Upper lobe of left lung (tissue), 6 donors: ENCODE measurements around the gene KCTD1. TPM values are rescaled to one million over a fixed set of nuclear protein-coding genes. Genes with fewer than 3 reads are reported as not detected.
A peak's percentile ranks its signal among the peaks of the same experiment; 100 is the strongest.

ENCODE experiments used
- ATAC-seq, 2 donors: fragments of 200-7000 bp; cut with Tn5 transposase; one replicate each; pipeline ENCODE4 v1.9.1; 2022; ENCODE audit warnings: mild to moderate bottlenecking in 2 of 2, moderate library complexity in 2 of 2; ENCODE audit not compliant: low FRiP score in 2 of 2
- DNase-seq, 2 donors: peaks; one replicate each; pipeline ENCODE4 v3.0.0-alpha.2; 2019 to 2020
- H3K27ac ChIP-seq, 4 donors: fragments of 200-600 bp; sonication (generic); one replicate each; pipeline ENCODE4 v1.5.1; 2016 to 2019
- H3K27me3 ChIP-seq, 4 donors: fragments of 200-600 bp; sonication (generic); one replicate each; pipeline ENCODE4 v1.5.1; 2017 to 2019
- H3K36me3 ChIP-seq, 4 donors: fragments of 200-600 bp; sonication (generic); one replicate each; pipeline ENCODE4 v1.5.1; 2016 to 2019
- H3K4me1 ChIP-seq, 4 donors: fragments of 200-600 bp; sonication (generic); one replicate each; pipeline ENCODE4 v1.5.1; 2018 to 2019
- H3K4me3 ChIP-seq, 4 donors: fragments of 200-600 bp; sonication (generic); one replicate each; pipeline ENCODE4 v1.5.1; 2017 to 2019; ENCODE audit warnings: mild to moderate bottlenecking in 2 of 4, moderate library complexity in 1 of 4
- H3K9me3 ChIP-seq, 4 donors: fragments of 200-600 bp; sonication (generic); one replicate each; pipeline ENCODE4 v1.5.1; 2018 to 2019
- CTCF ChIP-seq, 6 experiments: fragments of 450-650 bp in 4 of 6; fragments of 200-600 bp in 2 of 6; sonication (generic) in 2 of 6; IDR thresholded peaks; one replicate each; pipeline ENCODE4 v1.5.1; 2016 to 2019; ENCODE audit warnings: antibody characterized with exemption in 6 of 6
- EP300 ChIP-seq, 4 donors: sonication (generic); formaldehyde crosslinking; IDR thresholded peaks; one replicate each; pipeline ENCODE4 v1.5.1; 2017; ENCODE audit warnings: antibody characterized with exemption in 4 of 4, control low read depth in 2 of 4
- POLR2A ChIP-seq, 4 donors: fragments of 450-650 bp; IDR thresholded peaks; one replicate each; pipeline ENCODE4 v1.5.1; 2016 to 2017; ENCODE audit warnings: antibody characterized with exemption in 4 of 4, mild to moderate bottlenecking in 2 of 4
- POLR2AphosphoS5 ChIP-seq, 2 donors: sonication (generic); formaldehyde crosslinking; IDR thresholded peaks; one replicate each; pipeline ENCODE4 v1.5.1; 2017; ENCODE audit warnings: antibody characterized with exemption in 2 of 2
- WGBS, 2 donors: methylation state at CpG; one replicate each; pipeline ENCODE4 v1.1.5; 2017 to 2018; 5-methylcytosine and 5-hydroxymethylcytosine counted together
- total RNA-seq, 6 donors: library from RNA; depleted of rRNA in 4 of 6; stranded (reverse); fragments of >200 nt in 4 of 6; gene quantifications; one replicate each; pipeline versions ENCODE4 v1.1.0 to v1.2.1, GENCODE V29; 2016 to 2021
- donor health status: DM: no; HTN: no; CAD: no; lungs with moderate emphysema.
- donor health status: DM: no; HTN: yes; CAD: no; lungs with severe emphysema.

Gene KCTD1
- total RNA-seq, 6 donors from 2014 or later, result 5.8 to 22.3 (median 14.1) TPM

- ATAC-seq (peak in 1 of 2 donors; percentile 59), DNase-seq (no peak)
- no peak for TF ChIP-seq CTCF (IDR thresholded peaks at IDR 0.05)
- no peak for TF ChIP-seq POLR2A (IDR thresholded peaks at IDR 0.05)
- no peak for TF ChIP-seq POLR2AphosphoS5 (IDR thresholded peaks at IDR 0.05)
- no peak for TF ChIP-seq EP300 (IDR thresholded peaks at IDR 0.05)
- WGBS, 2 donors, result 74 to 75% methylated on average over 7 of the region's 7 CpGs
- no peaks in the 10 kb centered on the region for H3K9me3 ChIP-seq
- no peaks in the 10 kb centered on the region for H3K36me3 ChIP-seq
- H3K4me1 ChIP-seq, result no peaks in the 10 kb centered on the region
- H3K27ac ChIP-seq, result no peak overlapping the region
- no peak overlapping the region for H3K4me3 ChIP-seq
- H3K27me3 ChIP-seq, result no peaks in the 10 kb centered on the region
Measured at GRCh38 chr18:26415631-26416030, 132.7 kb downstream of the KCTD1 start.

- no peaks in the 10 kb centered on the region for H3K9me3 ChIP-seq
- H3K4me1 ChIP-seq, result no peaks in the 10 kb centered on the region
- 46 to 54% methylated on average over 4 of the region's 4 CpGs for WGBS, 2 donors
- TF ChIP-seq POLR2AphosphoS5 (IDR thresholded peaks at IDR 0.05), result no peak
- TF ChIP-seq EP300 (IDR thresholded peaks at IDR 0.05), result no peak
- no peak for TF ChIP-seq POLR2A (IDR thresholded peaks at IDR 0.05)
- no peak for TF ChIP-seq CTCF (IDR thresholded peaks at IDR 0.05)
- no peaks in the 10 kb centered on the region for H3K36me3 ChIP-seq
- H3K27ac ChIP-seq, result no peak overlapping the region
- ATAC-seq (no peak), DNase-seq (no peak)
- no peak overlapping the region for H3K4me3 ChIP-seq
- H3K27me3 ChIP-seq, result no peaks in the 10 kb centered on the region
Measured at GRCh38 chr18:26414901-26415440, 133.4 kb downstream of the KCTD1 start.

DNA sequence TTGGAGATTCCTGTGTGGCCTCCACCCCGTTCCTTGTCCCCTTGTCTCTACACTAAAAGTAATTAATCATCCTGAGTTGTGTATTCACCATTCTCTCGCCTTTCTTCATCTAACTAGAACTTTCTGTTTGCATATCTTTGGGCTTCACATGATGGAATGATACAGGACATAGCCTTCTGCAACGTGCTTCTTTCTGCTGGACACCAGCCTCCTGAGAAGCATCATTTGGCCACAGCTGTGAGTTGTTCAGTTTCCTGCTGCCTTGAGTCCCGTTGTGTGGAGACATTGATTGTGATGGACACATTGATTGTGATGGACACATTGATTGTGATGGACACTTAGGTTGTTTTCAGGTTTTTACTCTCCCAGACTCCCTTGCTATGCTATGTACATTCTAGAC lies 139.3 kb downstream of the KCTD1 start:
- ATAC-seq, result no peak
- WGBS, 2 donors, result 65 to 68% methylated on average over 4 of the region's 4 CpGs
- Histone ChIP-seq H3K36me3 (no peaks in the 10 kb centered on the region), H3K4me1 (no peaks in the 10 kb centered on the region), H3K9me3 (no peaks in the 10 kb centered on the region), H3K27me3 (no peaks in the 10 kb centered on the region), H3K4me3 (no peak overlapping the region), H3K27ac (no peak overlapping the region)
- TF ChIP-seq EP300 (IDR thresholded peaks at IDR 0.05) (no peak), POLR2A (IDR thresholded peaks at IDR 0.05) (no peak), CTCF (IDR thresholded peaks at IDR 0.05) (no peak), POLR2AphosphoS5 (IDR thresholded peaks at IDR 0.05) (no peak)
- no peak for DNase-seq

- Histone ChIP-seq H3K36me3 (no peaks in the 10 kb centered on the region), H3K4me1 (no peaks in the 10 kb centered on the region), H3K27ac (no peak overlapping the region), H3K27me3 (no peaks in the 10 kb centered on the region), H3K4me3 (no peak overlapping the region), H3K9me3 (no peaks in the 10 kb centered on the region)
- DNase-seq (no peak), ATAC-seq (no peak)
- TF ChIP-seq EP300 (IDR thresholded peaks at IDR 0.05) (no peak), POLR2A (IDR thresholded peaks at IDR 0.05) (no peak), CTCF (IDR thresholded peaks at IDR 0.05) (no peak), POLR2AphosphoS5 (IDR thresholded peaks at IDR 0.05) (no peak)
- WGBS, 2 donors, result 86 to 90% methylated on average over 16 of the region's 16 CpGs
Measured at GRCh38 chr18:26407736-26408601, 140.4 kb downstream of the KCTD1 start.
